OCI-LY7 (cell line): ENCODE measurements around the gene PLCB1. TPM values are rescaled to one million over a fixed set of nuclear protein-coding genes. Genes with fewer than 3 reads are reported as not detected.
"Not testable (repeated sequence)": the region's sequence is repeated elsewhere in the genome, so short reads cannot be mapped to it uniquely, and the experiment has no call there.

Source experiments
- BruUV-seq: library from RNA; stranded (reverse); fragments of 400-500 nt; replicated peaks from 2 replicates; lab custom pipeline; 2021; lab: Mats Ljungman, UMichigan
- CTCF ChIA-PET: fragments of 300-600 bp; sonication (Branson Sonifier 250); formaldehyde crosslinking; loops from one replicate; lab custom pipeline; 2022; ENCODE audit warnings: antibody characterized with exemption; ENCODE audit not compliant: unreplicated experiment; lab: Charles Lee
- POLR2A ChIA-PET: fragments of 300-600 bp; sonication (Branson Sonifier 250); formaldehyde crosslinking; loops from one replicate; lab custom pipeline; 2022; ENCODE audit warnings: antibody characterized with exemption; lab: Charles Lee
- DNase-seq: peaks from one replicate; pipeline ENCODE4 v3.0.0-alpha.2; 2015; ENCODE audit warnings: low spot score
- H2AFZ ChIP-seq: fragments of 200-600 bp; sonication (generic), shearing (Covaris generic); 2 replicates; pipeline ENCODE4 v1.6.1; 2014; ENCODE audit warnings: mild to moderate bottlenecking, antibody characterized with exemption, low read length, moderate library complexity
- H3K27ac ChIP-seq: fragments of 200-600 bp; sonication (generic); 2 replicates; pipeline ENCODE4 v1.5.1; 2014; ENCODE audit warnings: mixed run types, low read depth, mild to moderate bottlenecking, moderate library complexity, low read length, inconsistent platforms; ENCODE audit not compliant: poor library complexity, severe bottlenecking
- H3K36me3 ChIP-seq: fragments of 200-600 bp; sonication (generic); 2 replicates; pipeline ENCODE4 v1.6.1; 2014; ENCODE audit warnings: mild to moderate bottlenecking, antibody characterized with exemption, low read length, moderate library complexity, mixed read lengths; ENCODE audit not compliant: insufficient read depth
- H3K4me1 ChIP-seq: fragments of 200-600 bp; sonication (generic); 2 replicates; pipeline ENCODE4 v1.5.1; 2014; ENCODE audit warnings: mild to moderate bottlenecking, low read length; ENCODE audit not compliant: insufficient read depth, poor library complexity, severe bottlenecking
- H3K4me2 ChIP-seq: fragments of 200-600 bp; sonication (generic); 2 replicates; pipeline ENCODE4 v1.6.1; 2014; ENCODE audit warnings: mild to moderate bottlenecking, low read length
- H3K4me3 ChIP-seq: fragments of 200-600 bp; sonication (generic); 2 replicates; pipeline ENCODE4 v1.5.1; 2014; ENCODE audit warnings: mild to moderate bottlenecking, low read depth, low read length; ENCODE audit not compliant: poor library complexity, severe bottlenecking
- H3K79me2 ChIP-seq: fragments of 200-600 bp; sonication (generic); 2 replicates; pipeline ENCODE4 v1.6.1; 2016; ENCODE audit warnings: low read depth, mild to moderate bottlenecking, low read length, moderate library complexity, mixed read lengths; ENCODE audit not compliant: insufficient read depth
- H3K9me2 ChIP-seq: fragments of 200-600 bp; sonication (generic); 2 replicates; pipeline ENCODE4 v1.6.1; 2016; ENCODE audit warnings: mild to moderate bottlenecking, low read length, mixed read lengths; ENCODE audit not compliant: insufficient read depth
- H3K9me3 ChIP-seq: fragments of 200-600 bp; sonication (generic); 2 replicates; pipeline ENCODE4 v1.6.1; 2014; ENCODE audit warnings: mild to moderate bottlenecking, mixed run types, low read length, mixed read lengths
- H4K20me1 ChIP-seq: fragments of 200-600 bp; sonication (generic); 2 replicates; pipeline ENCODE4 v1.6.1; 2014; ENCODE audit warnings: mild to moderate bottlenecking, antibody characterized with exemption, low read length, moderate library complexity, mixed read lengths; ENCODE audit not compliant: insufficient read depth
- EZH2phosphoT487 ChIP-seq: fragments of 200-600 bp; sonication (generic); IDR thresholded peaks from 2 replicates; pipeline ENCODE4 v1.6.1; 2018; ENCODE audit warnings: low read depth, borderline replicate concordance, mild to moderate bottlenecking, mixed run types, antibody characterized with exemption, low read length, moderate library complexity, mixed read lengths
- intact Hi-C: fragments of 100-400 bp; cut with micrococcal nuclease; formaldehyde crosslinking; loops from one replicate; pipeline ENCODE4 v1.10.0; 2022; ENCODE audit not compliant: unreplicated experiment
- total RNA-seq, 2 experiments: library from RNA; depleted of rRNA in 1 of 2; stranded (reverse); fragments of >200 nt in 1 of 2; shearing (Covaris generic) in 1 of 2; gene quantifications; 2 replicates each; pipeline ENCODE4 v1.2.3, GENCODE V29; 2014 to 2022
- TF ChIP-seq, protein P1 (sequence below): fragments of 200-600 bp; sonication (generic); conservative IDR thresholded peaks from 2 replicates; pipeline ENCODE4 v1.5.1; 2014; ENCODE audit warnings: mild to moderate bottlenecking, antibody characterized with exemption, low read length, moderate library complexity, mixed read lengths

The PLCB1 gene
- total RNA-seq, 2 experiments from 2014 or later: 14.6 to 30.5 TPM

DNA sequence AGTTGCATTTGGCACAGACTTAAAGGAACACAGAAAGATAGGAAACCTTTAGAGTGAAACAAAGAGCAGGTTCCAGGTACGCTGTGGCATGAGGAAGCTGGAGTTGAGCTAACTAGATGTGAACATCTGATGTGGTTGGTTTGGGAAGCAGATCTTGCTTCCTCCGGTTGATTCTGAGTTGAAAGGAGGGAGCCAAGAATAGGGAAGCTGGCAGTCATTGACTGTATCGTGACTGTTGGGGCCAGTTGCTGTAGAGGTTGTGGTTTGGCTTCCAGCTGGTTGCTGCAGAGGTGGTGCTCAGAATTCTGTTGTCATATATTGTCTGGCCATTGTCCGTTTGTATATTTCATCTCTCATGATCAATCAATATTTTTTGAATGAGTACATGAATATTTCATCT, 325.9 kb downstream of the PLCB1 start:
- no peaks in the 10 kb centered on the region for H3K79me2 ChIP-seq
- no peak overlapping the region for H3K27ac ChIP-seq
- POLR2A ChIA-PET: no interaction called here
- no peaks in the 10 kb centered on the region for H4K20me1 ChIP-seq
- H3K4me3 ChIP-seq: no peak overlapping the region
- no peaks in the 10 kb centered on the region for H3K36me3 ChIP-seq
- H3K9me2 ChIP-seq: no peaks in the 10 kb centered on the region
- intact Hi-C loops: no loop called here
- H2AFZ ChIP-seq: no peak overlapping the region
- peaks cover 6% of the 10 kb centered on the region for H3K4me1 ChIP-seq
- TF ChIP-seq EZH2phosphoT487: no peak
- TF ChIP-seq, protein P1, sequence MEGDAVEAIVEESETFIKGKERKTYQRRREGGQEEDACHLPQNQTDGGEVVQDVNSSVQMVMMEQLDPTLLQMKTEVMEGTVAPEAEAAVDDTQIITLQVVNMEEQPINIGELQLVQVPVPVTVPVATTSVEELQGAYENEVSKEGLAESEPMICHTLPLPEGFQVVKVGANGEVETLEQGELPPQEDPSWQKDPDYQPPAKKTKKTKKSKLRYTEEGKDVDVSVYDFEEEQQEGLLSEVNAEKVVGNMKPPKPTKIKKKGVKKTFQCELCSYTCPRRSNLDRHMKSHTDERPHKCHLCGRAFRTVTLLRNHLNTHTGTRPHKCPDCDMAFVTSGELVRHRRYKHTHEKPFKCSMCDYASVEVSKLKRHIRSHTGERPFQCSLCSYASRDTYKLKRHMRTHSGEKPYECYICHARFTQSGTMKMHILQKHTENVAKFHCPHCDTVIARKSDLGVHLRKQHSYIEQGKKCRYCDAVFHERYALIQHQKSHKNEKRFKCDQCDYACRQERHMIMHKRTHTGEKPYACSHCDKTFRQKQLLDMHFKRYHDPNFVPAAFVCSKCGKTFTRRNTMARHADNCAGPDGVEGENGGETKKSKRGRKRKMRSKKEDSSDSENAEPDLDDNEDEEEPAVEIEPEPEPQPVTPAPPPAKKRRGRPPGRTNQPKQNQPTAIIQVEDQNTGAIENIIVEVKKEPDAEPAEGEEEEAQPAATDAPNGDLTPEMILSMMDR: no peak
- 0 out of 2 replicates have a peak, but pooled peaks cover 7% of the 10 kb centered on the region for H3K9me3 ChIP-seq
- BruUV-seq: no TSS peak
- no peak for DNase-seq
- no peak overlapping the region for H3K4me2 ChIP-seq
- CTCF ChIA-PET: no interaction called here

DNA sequence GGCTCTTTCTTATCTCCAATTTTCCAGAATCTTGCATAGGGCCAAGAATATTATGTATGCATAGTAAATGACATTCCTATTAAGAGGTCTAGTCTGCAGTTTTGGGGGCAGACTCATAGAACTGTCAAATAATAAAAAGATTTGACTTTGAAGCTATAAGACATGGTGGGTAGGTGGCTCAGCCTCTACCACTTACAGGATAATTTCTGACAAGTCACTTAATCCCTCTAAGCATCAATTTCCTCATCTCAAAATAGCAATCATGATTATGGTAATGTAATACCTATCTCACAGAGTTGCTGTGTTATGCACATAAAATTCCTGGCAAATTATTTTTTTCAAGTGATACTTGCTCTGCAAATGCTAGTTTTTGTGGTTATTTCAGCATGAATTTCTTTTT, 329.1 kb downstream of the PLCB1 start:
- Histone ChIP-seq H3K79me2 (no peaks in the 10 kb centered on the region), H4K20me1 (no peaks in the 10 kb centered on the region), H3K4me2 (no peak overlapping the region), H2AFZ (no peak overlapping the region), H3K9me3 (peaks cover 27% of the 10 kb centered on the region), H3K36me3 (peaks cover 12% of the 10 kb centered on the region), H3K9me2 (no peaks in the 10 kb centered on the region), H3K4me1 (no peaks in the 10 kb centered on the region), H3K4me3 (no peak overlapping the region), H3K27ac (no peak overlapping the region)
- ChIA-PET CTCF (no interaction called here), POLR2A (interaction anchor here (0.8 kb wide), 1 partner anchor 10 kb away, joined by 5 read pairs; no protein-coding TSS in a partner anchor)
- intact Hi-C loops: no loop called here
- no peak for DNase-seq
- no TSS peak for BruUV-seq
- TF ChIP-seq EZH2phosphoT487: no peak
- TF ChIP-seq, protein P1: no peak

DNA sequence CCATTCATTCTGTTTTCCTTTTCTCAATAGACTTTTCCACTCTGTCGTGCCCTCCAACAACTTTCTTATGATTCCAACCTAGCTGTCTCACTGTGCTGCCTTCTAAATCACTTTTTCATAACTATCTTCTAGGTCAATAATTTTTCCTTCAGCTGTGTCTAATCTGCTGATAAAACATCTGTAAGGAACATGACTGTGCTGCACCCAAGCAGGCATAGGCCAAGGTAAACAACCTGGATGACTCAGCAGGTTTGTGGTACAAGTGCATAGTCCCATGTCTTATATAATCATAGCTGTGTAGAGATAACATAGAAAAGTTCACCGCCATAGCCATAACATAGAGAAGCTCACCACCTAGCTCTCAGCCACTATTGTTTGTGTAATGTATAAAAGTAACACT, 332.3 kb downstream of the PLCB1 start:
- no peak for TF ChIP-seq EZH2phosphoT487
- CTCF ChIA-PET: no interaction called here
- BruUV-seq: no TSS peak

DNA sequence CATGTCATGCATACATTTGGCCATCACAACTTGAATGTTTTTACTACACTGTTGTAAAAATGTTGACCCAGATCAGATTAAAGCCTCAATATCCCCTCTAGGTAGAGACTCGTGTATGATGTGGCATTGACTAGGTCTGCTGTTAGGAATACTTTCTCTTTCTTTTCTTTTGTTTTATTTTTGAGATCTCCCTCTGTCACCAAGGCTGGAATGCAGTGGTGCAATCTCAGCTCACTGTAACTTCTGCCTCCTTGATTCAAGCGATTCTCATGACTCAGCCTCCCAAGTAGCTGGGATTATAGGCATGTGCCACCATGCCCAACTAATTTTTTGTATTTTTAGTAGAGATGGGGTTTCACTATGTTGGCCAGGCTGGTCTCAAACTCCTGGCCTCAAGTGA, 334.7 kb downstream of the PLCB1 start:
- Histone ChIP-seq H3K9me3 (peaks cover 21% of the 10 kb centered on the region), H3K36me3 (peaks cover 12% of the 10 kb centered on the region)
- H3K79me2 ChIP-seq, DNase-seq, H3K4me3 ChIP-seq, CTCF ChIA-PET, H3K4me1 ChIP-seq, H3K27ac ChIP-seq, H2AFZ ChIP-seq, H4K20me1 ChIP-seq, H3K9me2 ChIP-seq, intact Hi-C loops, BruUV-seq, H3K4me2 ChIP-seq: not testable (repeated sequence)
- POLR2A ChIA-PET: interaction anchor here (0.5 kb wide), 1 partner anchor 35 kb away, joined by 4 read pairs; no protein-coding TSS in a partner anchor

More for the DNA sequence above, 332.3 kb downstream of the PLCB1 start:
- no peak overlapping the region for H3K27ac ChIP-seq
- no peak overlapping the region for H3K4me3 ChIP-seq
- no peaks in the 10 kb centered on the region for H4K20me1 ChIP-seq
- POLR2A ChIA-PET: interaction anchor here (0.6 kb wide), 1 partner anchor 235 kb away, joined by 3 read pairs; no protein-coding TSS in a partner anchor
- H3K9me2 ChIP-seq: no peaks in the 10 kb centered on the region
- H3K4me2 ChIP-seq: no peak overlapping the region
- intact Hi-C loops: no loop called here
- peaks cover 12% of the 10 kb centered on the region for H3K36me3 ChIP-seq
- H3K4me1 ChIP-seq: no peaks in the 10 kb centered on the region
- peaks cover 27% of the 10 kb centered on the region for H3K9me3 ChIP-seq
- H2AFZ ChIP-seq: no peak overlapping the region
- no peaks in the 10 kb centered on the region for H3K79me2 ChIP-seq
- peak; percentile 37 for DNase-seq
